Neural cell (in vitro differentiated cells): ENCODE data around the gene BRD7.

Experiments used
- CTCF ChIP-seq: fragments of 450-650 bp; IDR thresholded peaks from 2 replicates; pipeline ENCODE4 v1.5.1; 2014; ENCODE audit warnings: antibody characterized with exemption, mild to moderate bottlenecking, moderate library complexity; ENCODE audit not compliant: poor library complexity, severe bottlenecking
- MXI1 ChIP-seq: fragments of 450-650 bp; conservative IDR thresholded peaks from 2 replicates; pipeline ENCODE4 v1.6.1; 2014; ENCODE audit warnings: antibody characterized with exemption, mild to moderate bottlenecking; ENCODE audit not compliant: poor library complexity, severe bottlenecking
- POLR2AphosphoS5 ChIP-seq: IDR thresholded peaks from 2 replicates; pipeline ENCODE4 v1.6.1; 2012
- RAD21 ChIP-seq: fragments of 450-650 bp; conservative IDR thresholded peaks from 2 replicates; pipeline ENCODE4 v1.6.1; 2014; ENCODE audit warnings: antibody characterized with exemption, mild to moderate bottlenecking, moderate library complexity

- TF ChIP-seq CTCF (no peak), MXI1 (no peak), RAD21 (no peak), POLR2AphosphoS5 (no peak)
These were observed 28.2 kb downstream of the BRD7 start for GRCh38 chr16:50340578-50340977.
